Measurements from ENCODE around the gene PDZD2. TPM values are rescaled to one million over a fixed set of nuclear protein-coding genes. Genes with fewer than 3 reads are reported as not detected.

The PDZD2 gene
- total and polyA plus RNA-seq, 2 donors (not counting 3 experiments of a cell fraction or from before 2014, with no cell fraction given): 0.66 to 6.9 TPM

- no peak overlapping the region for H3K4me3 ChIP-seq (replicated peaks in 1 of 3; ENCODE audit: insufficient read depth in 1 of 3, low read depth in 1 of 3, low read length in 3 of 3)
- no peaks in the 10 kb centered on the region for H3K27me3 ChIP-seq (ENCODE audit: control insufficient read depth in 2 of 2, insufficient read depth in 2 of 2, low read length in 2 of 2)
- H2AFZ ChIP-seq (ENCODE audit: low read depth, low read length): no peak overlapping the region
- H3K9me1 ChIP-seq (replicated peaks; ENCODE audit: control insufficient read depth, extremely low read depth, insufficient read depth, low read length): no peaks in the 10 kb centered on the region
- intact Hi-C loops (cut with micrococcal nuclease) (no loop called here), dilution Hi-C loops (cut with MboI; ENCODE audit: extremely low pct_ligation_motif_present, low sequenced_read_pairs) (no loop called here)
- no peak overlapping the region for H3K4me2 ChIP-seq (ENCODE audit: insufficient read depth, low read length)
- CTCF ChIA-PET: no interaction called here
- H3K9ac ChIP-seq (replicated peaks; ENCODE audit: extremely low read depth, insufficient read depth, low read length): no peak overlapping the region
- POLR2A ChIA-PET: no interaction called here
- H3K79me2 ChIP-seq (ENCODE audit: control insufficient read depth, insufficient read depth, low read length): no peaks in the 10 kb centered on the region
- no peak for TF ChIP-seq MAX (IDR thresholded peaks at IDR 0.05; ENCODE audit: insufficient read depth, insufficient read length)
- TF ChIP-seq EZH2 (IDR thresholded peaks at IDR 0.05; ENCODE audit: borderline replicate concordance, low read depth, low read length, severe bottlenecking): no peak
- no peak for TF ChIP-seq MYC (IDR thresholded peaks at IDR 0.05; ENCODE audit: low read depth, low read length)
- no peak for TF ChIP-seq FOS (IDR thresholded peaks at IDR 0.05; ENCODE audit: borderline replicate concordance, insufficient read depth, low read length)
- TF ChIP-seq JUN (IDR thresholded peaks at IDR 0.05; ENCODE audit: borderline replicate concordance, insufficient read depth, insufficient read length, low read depth): no peak
- TF ChIP-seq, protein P1, sequence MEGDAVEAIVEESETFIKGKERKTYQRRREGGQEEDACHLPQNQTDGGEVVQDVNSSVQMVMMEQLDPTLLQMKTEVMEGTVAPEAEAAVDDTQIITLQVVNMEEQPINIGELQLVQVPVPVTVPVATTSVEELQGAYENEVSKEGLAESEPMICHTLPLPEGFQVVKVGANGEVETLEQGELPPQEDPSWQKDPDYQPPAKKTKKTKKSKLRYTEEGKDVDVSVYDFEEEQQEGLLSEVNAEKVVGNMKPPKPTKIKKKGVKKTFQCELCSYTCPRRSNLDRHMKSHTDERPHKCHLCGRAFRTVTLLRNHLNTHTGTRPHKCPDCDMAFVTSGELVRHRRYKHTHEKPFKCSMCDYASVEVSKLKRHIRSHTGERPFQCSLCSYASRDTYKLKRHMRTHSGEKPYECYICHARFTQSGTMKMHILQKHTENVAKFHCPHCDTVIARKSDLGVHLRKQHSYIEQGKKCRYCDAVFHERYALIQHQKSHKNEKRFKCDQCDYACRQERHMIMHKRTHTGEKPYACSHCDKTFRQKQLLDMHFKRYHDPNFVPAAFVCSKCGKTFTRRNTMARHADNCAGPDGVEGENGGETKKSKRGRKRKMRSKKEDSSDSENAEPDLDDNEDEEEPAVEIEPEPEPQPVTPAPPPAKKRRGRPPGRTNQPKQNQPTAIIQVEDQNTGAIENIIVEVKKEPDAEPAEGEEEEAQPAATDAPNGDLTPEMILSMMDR (IDR thresholded peaks at IDR 0.05; ENCODE audit: extremely low read depth in 1 of 2, insufficient read depth in 1 of 2, low read depth in 1 of 2, low read length in 2 of 2): no peak
- no peak for TF ChIP-seq GATA2 (IDR thresholded peaks at IDR 0.05; ENCODE audit: insufficient read depth, insufficient read length, low read depth, low read length)
- TF ChIP-seq POLR2AphosphoS5 (IDR thresholded peaks at IDR 0.05; ENCODE audit: insufficient read depth, low read depth, low read length): no peak
- TF ChIP-seq POLR2A (IDR thresholded peaks at IDR 0.05; ENCODE audit: low read depth, low read length): no peak
- H3K9me3 ChIP-seq (replicated peaks; ENCODE audit: control insufficient read depth, insufficient read depth, low read length): no peaks in the 10 kb centered on the region
- H3K36me3 ChIP-seq (ENCODE audit: control insufficient read depth in 2 of 2, extremely low read depth in 1 of 2, insufficient read depth in 2 of 2, low read length in 2 of 2): no peaks in the 10 kb centered on the region
- BruUV-seq (replicated peaks): no TSS peak
- no peaks in the 10 kb centered on the region for H3K4me1 ChIP-seq (ENCODE audit: control insufficient read depth, extremely low read depth, insufficient read depth, low read length)
- no peak overlapping the region for H3K27ac ChIP-seq (ENCODE audit: insufficient read depth, low read depth, low read length)
- H4K20me1 ChIP-seq (replicated peaks; ENCODE audit: control insufficient read depth, extremely low read depth, insufficient read depth, low read length): no peaks in the 10 kb centered on the region
- DNase-seq (ENCODE audit: low read depth, low spot score) (no peak), FAIRE-seq (no peak)
Measured at GRCh38 chr5:31711363-31711762, 72.4 kb downstream of the PDZD2 start.

Data from endothelial cell of umbilical vein (primary cell).